Activated T-helper 17 cell treated with anti-CD3 and anti-CD28 coated beads, Interleukin-2, amount 50 U/mL, for 72 hours (primary cell): Measurements from ENCODE around the gene FBXW11. TPM values are rescaled to one million over a fixed set of nuclear protein-coding genes. Genes with fewer than 3 reads are reported as not detected.
A peak's percentile ranks its signal among the peaks of the same experiment; 100 is the strongest.
"Not testable (repeated sequence)": the region's sequence is repeated elsewhere in the genome, so short reads cannot be mapped to it uniquely, and the experiment has no call there.

Source experiments
- ATAC-seq: fragments of 150-1000 bp; cut with Tn5 transposase; replicated peaks from 2 replicates; pipeline ENCODE4 v1.10.0; 2021; ENCODE audit warnings: mild to moderate bottlenecking, moderate library complexity
- H3K27ac Mint-ChIP-seq: one replicate; pipeline ENCODE4 v1.8.0; 2022; ENCODE audit warnings: mixed read lengths
- H3K27me3 Mint-ChIP-seq: one replicate; pipeline ENCODE4 v1.8.0; 2022; ENCODE audit warnings: mixed read lengths
- H3K36me3 Mint-ChIP-seq: one replicate; pipeline ENCODE4 v1.8.0; 2022; ENCODE audit warnings: low read depth, mild to moderate bottlenecking, mixed read lengths
- H3K4me1 Mint-ChIP-seq: one replicate; pipeline ENCODE4 v1.8.0; 2022; ENCODE audit warnings: mixed read lengths
- H3K4me3 Mint-ChIP-seq: one replicate; pipeline ENCODE4 v1.8.0; 2022; ENCODE audit warnings: mild to moderate bottlenecking, mixed read lengths
- H3K9me3 Mint-ChIP-seq: one replicate; pipeline ENCODE4 v1.8.0; 2022; ENCODE audit warnings: mixed read lengths
- total RNA-seq, 2 donors: library from RNA; stranded (reverse); gene quantifications; one replicate each; pipeline ENCODE4 v1.2.3, GENCODE V29; 2022

Gene FBXW11
- total RNA-seq, 2 donors from 2014 or later: 48.1 to 51.4 TPM

DNA sequence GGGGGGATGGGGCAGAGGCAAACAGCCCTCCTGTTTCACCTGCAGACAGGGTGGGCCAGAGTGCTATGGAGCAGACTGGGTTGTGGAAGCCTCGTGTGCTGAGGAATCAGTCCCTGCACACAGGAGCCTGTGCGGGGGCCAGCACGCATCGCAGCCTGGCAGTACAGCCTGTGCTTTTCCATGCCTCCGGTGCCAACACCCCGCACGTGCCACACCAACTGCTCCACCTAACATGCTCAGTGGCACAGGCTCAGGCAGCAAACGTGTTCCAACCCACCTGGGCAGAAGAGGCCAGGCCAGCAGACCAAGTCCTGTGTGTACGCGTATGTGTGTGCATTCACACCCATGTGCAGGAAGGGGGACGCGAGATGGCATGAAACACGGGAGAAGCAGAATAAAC is 37.4 kb upstream of the FBXW11 start:
- Mint-ChIP-seq H3K27me3 (no peaks in the 10 kb centered on the region), H3K27ac (no peak overlapping the region), H3K4me1 (peaks cover 16% of the 10 kb centered on the region), H3K4me3 (no peak overlapping the region), H3K9me3 (no peaks in the 10 kb centered on the region), H3K36me3 (peaks cover 54% of the 10 kb centered on the region)
- no peak for ATAC-seq

GRCh38 chr5:172042183-172042582 is 35.7 kb upstream of the FBXW11 start:
- no peak for ATAC-seq
- peaks cover 38% of the 10 kb centered on the region for H3K36me3 Mint-ChIP-seq
- H3K4me1 Mint-ChIP-seq: peaks cover 7% of the 10 kb centered on the region
- H3K27ac Mint-ChIP-seq: no peak overlapping the region
- no peaks in the 10 kb centered on the region for H3K27me3 Mint-ChIP-seq
- H3K4me3 Mint-ChIP-seq: no peak overlapping the region
- H3K9me3 Mint-ChIP-seq: no peaks in the 10 kb centered on the region

DNA sequence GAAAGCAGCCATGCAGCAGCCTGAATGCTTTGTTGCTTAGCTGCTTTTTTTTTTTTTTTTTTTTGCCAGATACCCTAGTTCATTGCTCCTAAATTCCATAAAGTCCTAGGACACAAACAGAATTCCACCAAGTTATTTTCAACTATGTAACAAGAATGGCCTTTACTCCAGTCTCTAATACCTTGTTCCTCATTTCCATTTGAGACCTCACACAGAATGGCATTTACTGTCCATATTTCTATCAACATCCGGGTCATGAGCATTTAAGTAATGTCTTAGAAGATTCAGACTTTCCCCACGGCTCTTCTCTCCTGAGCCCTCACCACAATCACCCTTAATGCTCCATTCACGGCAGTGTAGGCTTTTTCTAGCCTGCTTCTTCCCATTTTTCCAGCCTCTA is 31.7 kb upstream of the FBXW11 start:
- no peak overlapping the region for H3K4me3 Mint-ChIP-seq
- peaks cover 15% of the 10 kb centered on the region for H3K4me1 Mint-ChIP-seq
- H3K9me3 Mint-ChIP-seq: no peaks in the 10 kb centered on the region
- H3K27ac Mint-ChIP-seq: no peak overlapping the region
- H3K36me3 Mint-ChIP-seq: peaks cover 3% of the 10 kb centered on the region
- no peak for ATAC-seq
- H3K27me3 Mint-ChIP-seq: no peaks in the 10 kb centered on the region

DNA sequence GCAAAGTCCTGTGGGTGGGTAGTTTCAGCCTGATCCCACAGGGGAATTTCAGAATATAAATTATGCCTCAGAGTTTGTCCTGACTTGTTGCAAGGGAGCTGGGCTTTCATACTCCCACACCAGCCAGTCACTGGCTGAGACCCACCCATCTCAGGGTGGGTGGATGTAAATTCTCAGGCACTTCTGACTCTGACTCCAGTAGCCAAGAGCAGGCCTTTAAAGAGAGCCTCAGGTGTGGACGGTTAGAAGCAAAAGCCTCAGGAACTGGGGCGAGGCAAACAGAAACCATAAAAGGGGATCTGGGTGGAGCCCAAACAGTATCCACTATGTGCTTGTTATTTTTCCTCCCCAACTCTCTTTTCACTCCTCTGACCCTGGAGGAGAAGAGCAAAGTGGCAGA is 28.6 kb upstream of the FBXW11 start:
- Mint-ChIP-seq H3K9me3 (peaks cover 4% of the 10 kb centered on the region), H3K4me1 (peaks cover 15% of the 10 kb centered on the region), H3K27me3 (no peaks in the 10 kb centered on the region), H3K27ac (peak overlapping the region; percentile 0), H3K36me3 (no peaks in the 10 kb centered on the region), H3K4me3 (peak overlapping the region; percentile 37)
- peak; percentile 96 for ATAC-seq

DNA sequence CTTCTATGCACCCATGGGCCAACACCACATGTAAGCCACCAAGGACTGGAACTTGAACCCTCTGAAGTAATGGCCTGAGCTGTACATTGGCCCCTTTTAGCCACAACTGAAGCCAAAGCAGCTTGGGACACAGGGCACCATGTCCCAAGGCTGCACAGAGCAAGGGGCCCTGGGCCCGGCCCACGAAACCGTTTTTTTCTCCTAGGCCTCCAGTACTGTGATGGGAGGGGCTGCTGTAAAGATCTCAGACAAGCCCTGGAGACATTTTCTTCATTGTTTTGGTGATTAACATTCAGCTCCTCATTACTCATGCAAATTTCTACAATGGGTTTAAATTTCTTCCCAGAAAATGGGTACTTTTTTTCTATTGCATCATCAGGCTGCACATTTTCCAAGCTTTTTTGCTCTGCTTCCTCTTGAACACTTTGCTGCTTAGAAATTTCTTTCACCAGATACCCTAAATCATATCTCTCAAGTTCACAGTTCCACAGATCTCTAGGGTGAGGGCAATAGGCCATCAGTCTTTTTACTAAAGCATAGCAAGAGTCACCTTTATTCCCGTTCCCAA is 25.5 kb upstream of the FBXW11 start:
- Mint-ChIP-seq H3K27ac (no peak overlapping the region), H3K36me3 (no peaks in the 10 kb centered on the region), H3K27me3 (no peaks in the 10 kb centered on the region), H3K4me3 (no peak overlapping the region), H3K9me3 (peaks cover 4% of the 10 kb centered on the region), H3K4me1 (peaks cover 10% of the 10 kb centered on the region)
- ATAC-seq: no peak

- no peak overlapping the region for H3K4me3 Mint-ChIP-seq
- H3K27me3 Mint-ChIP-seq: no peaks in the 10 kb centered on the region
- peaks cover 4% of the 10 kb centered on the region for H3K9me3 Mint-ChIP-seq
- H3K36me3 Mint-ChIP-seq: no peaks in the 10 kb centered on the region
- no peak overlapping the region for H3K27ac Mint-ChIP-seq
- peaks cover 4% of the 10 kb centered on the region for H3K4me1 Mint-ChIP-seq
- ATAC-seq: no peak
Measured at GRCh38 chr5:172029876-172030275, 23.4 kb upstream of the FBXW11 start.

DNA sequence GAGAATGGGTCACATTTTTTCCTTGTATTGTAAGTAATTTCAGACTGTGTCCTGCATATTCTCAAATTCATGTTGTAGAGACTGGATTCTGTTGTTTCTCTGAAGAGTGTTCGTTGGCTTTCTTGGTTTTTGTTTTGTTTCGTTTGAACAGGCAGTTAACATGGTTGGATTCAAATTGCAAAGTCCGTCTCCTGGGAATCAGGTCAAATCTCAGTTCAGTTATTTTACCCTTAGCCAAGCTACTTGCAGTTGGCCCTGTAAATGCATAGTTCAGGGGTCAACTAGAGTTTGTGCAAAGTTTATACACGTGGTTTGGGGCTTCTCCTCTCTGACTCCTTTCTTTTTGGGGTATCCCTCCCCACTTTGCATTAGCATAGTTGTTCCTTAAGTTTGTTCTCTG is 21.7 kb upstream of the FBXW11 start:
- Mint-ChIP-seq H3K27me3 (no peaks in the 10 kb centered on the region), H3K4me3 (no peak overlapping the region), H3K27ac (no peak overlapping the region), H3K9me3 (peaks cover 4% of the 10 kb centered on the region), H3K4me1 (no peaks in the 10 kb centered on the region), H3K36me3 (no peaks in the 10 kb centered on the region)
- ATAC-seq: no peak

DNA sequence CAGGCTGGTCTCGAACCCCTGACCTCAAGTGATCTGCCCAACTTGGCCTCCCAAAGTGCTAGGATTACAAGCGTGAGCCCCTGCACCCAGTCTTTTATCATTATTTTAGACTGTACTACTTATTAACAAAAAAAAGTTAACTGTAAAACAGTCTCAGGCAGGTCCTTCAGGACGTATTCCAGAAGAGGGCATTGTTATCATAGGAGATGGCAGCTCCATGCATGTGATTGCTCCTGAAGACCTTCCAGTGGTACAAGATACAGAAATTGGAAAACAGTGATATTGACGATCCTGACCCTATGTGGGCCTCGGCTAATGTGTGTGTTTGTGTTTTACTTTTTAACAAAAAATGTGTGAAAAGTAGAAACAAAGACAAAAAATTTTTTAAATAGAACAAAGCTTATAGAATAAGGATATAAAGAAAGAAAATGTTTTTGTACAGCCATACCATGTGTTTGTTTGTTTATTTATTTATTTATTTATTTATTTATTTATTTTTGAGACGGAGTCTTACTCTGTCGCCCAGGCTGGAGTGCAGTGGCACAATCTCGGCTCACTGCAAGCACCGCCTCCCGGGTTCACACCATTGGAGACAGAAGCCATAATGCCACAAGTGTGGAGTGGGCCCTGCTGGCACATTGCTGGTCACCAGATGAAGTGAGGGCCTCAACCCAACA is 13.8 kb upstream of the FBXW11 start:
- H3K4me3 Mint-ChIP-seq, ATAC-seq, H3K27ac Mint-ChIP-seq, H3K4me1 Mint-ChIP-seq, H3K27me3 Mint-ChIP-seq, H3K36me3 Mint-ChIP-seq, H3K9me3 Mint-ChIP-seq: not testable (repeated sequence)

DNA sequence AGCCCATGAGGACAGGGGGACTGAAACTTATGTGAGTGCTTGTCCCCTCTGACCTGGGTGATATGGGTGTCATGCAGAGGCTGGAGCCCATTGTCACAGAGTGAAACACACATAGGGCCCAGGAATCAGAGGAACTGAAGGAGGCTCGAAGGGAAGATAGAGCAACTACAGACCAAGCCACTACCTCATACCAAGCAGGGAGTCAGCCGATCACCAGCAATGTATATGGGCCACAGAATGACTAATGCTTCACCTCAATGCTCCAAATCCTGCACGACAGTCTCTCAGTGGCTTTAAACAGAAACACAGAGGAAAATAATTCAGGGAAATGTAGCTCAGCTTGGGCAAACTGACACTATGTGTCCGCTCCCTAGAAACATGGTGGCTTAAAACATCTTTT is 8.9 kb upstream of the FBXW11 start:
- no peak overlapping the region for H3K27ac Mint-ChIP-seq
- no peaks in the 10 kb centered on the region for H3K36me3 Mint-ChIP-seq
- peak; percentile 98 for ATAC-seq
- H3K4me1 Mint-ChIP-seq: peaks cover 6% of the 10 kb centered on the region
- no peaks in the 10 kb centered on the region for H3K9me3 Mint-ChIP-seq
- H3K4me3 Mint-ChIP-seq: peak overlapping the region; percentile 3
- no peaks in the 10 kb centered on the region for H3K27me3 Mint-ChIP-seq

- Mint-ChIP-seq H3K9me3 (no peaks in the 10 kb centered on the region), H3K4me3 (no peak overlapping the region), H3K27ac (no peak overlapping the region), H3K27me3 (no peaks in the 10 kb centered on the region), H3K4me1 (peaks cover 18% of the 10 kb centered on the region), H3K36me3 (peaks cover 14% of the 10 kb centered on the region)
- ATAC-seq: no peak
Measured at GRCh38 chr5:172010278-172010677, 3.8 kb upstream of the FBXW11 start.

DNA sequence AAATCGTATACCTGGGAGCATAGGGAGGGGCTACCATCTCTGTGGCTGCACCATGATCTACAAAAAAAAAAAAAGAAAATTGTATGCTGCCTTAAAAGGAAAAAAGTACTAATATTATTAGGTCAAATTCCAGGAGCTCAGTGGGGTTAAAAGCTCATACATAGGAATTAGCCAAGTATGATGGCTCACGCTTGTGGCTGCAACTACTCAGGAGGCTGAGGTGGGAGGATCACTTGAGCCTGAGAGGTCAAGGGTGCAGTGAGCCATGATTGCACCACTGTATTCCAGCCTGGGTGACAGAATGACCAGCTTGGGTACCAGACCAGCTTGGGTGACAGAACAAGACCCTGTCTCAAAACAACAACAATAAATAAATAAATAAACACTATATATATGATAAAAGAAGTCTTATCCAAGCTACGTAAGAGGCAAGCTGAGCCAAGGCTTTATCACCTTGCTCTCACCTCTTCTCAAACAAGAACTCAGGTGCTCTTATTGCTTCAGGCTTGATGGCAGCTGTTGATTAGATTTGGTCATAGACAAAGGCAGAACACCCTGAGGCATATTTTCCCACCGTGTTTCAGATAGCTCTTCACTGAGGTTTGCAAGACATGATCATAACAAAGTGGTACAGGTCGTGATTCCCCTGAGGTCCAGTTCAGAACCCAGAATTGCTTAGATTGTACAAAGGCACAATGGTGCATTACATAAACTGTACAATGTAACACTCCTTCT is 3.3 kb upstream of the FBXW11 start:
- Mint-ChIP-seq H3K27me3 (no peaks in the 10 kb centered on the region), H3K9me3 (no peaks in the 10 kb centered on the region), H3K4me3 (no peak overlapping the region), H3K4me1 (peaks cover 21% of the 10 kb centered on the region), H3K36me3 (peaks cover 19% of the 10 kb centered on the region), H3K27ac (no peak overlapping the region)
- no peak for ATAC-seq

GRCh38 chr5:172008689-172009141 is 2.3 kb upstream of the FBXW11 start:
- Mint-ChIP-seq H3K4me3 (peak overlapping the region; percentile 100), H3K4me1 (peaks cover 22% of the 10 kb centered on the region), H3K9me3 (no peaks in the 10 kb centered on the region), H3K36me3 (peaks cover 22% of the 10 kb centered on the region), H3K27me3 (no peaks in the 10 kb centered on the region), H3K27ac (no peak overlapping the region)
- ATAC-seq: no peak

DNA sequence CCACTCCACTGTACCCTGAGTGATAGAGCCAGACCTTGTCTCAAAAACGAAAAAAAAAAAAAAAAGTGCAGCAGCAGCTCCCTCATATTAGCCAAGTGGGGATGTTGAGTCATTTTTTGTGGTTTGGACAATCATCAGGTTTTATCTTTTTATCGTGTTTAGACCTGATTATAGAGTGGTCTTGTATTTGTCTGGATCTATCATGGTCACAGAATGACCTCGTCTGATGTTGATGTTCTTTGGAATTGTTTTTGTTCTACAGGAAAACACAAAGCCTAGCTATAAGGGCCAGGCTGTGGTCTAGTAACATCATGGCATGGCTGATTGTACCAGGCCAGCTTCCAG is 1.6 kb upstream of the FBXW11 start:
- Mint-ChIP-seq H3K27ac (peak overlapping the region; percentile 100), H3K9me3 (no peaks in the 10 kb centered on the region), H3K4me1 (peaks cover 28% of the 10 kb centered on the region), H3K27me3 (no peaks in the 10 kb centered on the region), H3K36me3 (peaks cover 29% of the 10 kb centered on the region), H3K4me3 (peak overlapping the region; percentile 100)
- ATAC-seq: no peak

GRCh38 chr5:172007175-172008110 is 1.0 kb upstream of the FBXW11 start:
- ATAC-seq: no peak
- Mint-ChIP-seq H3K27me3 (no peaks in the 10 kb centered on the region), H3K36me3 (peaks cover 35% of the 10 kb centered on the region), H3K4me3 (peak overlapping the region; percentile 100), H3K9me3 (no peaks in the 10 kb centered on the region), H3K4me1 (peaks cover 35% of the 10 kb centered on the region), H3K27ac (peak overlapping the region; percentile 100)
